Calu3 (cell line): ENCODE data around the gene AHCYL1. TPM values are rescaled to one million over a fixed set of nuclear protein-coding genes. Genes with fewer than 3 reads are reported as not detected.

ENCODE experiments used
- BruUV-seq: library from RNA; stranded (reverse); fragments of 400-500 nt; replicated peaks from 2 replicates; lab custom pipeline; 2021; lab: Mats Ljungman, UMichigan
- CTCF ChIA-PET: fragments of 300-600 bp; sonication (Branson Sonifier 250); formaldehyde crosslinking; loops from one replicate; lab custom pipeline; 2022; ENCODE audit warnings: antibody characterized with exemption; lab: Charles Lee
- DNase-seq: peaks from one replicate; pipeline ENCODE4 v3.0.0; 2022
- H3K27ac Mint-ChIP-seq: one replicate; pipeline ENCODE4 v1.8.0; 2022; ENCODE audit warnings: mixed read lengths; ENCODE audit not compliant: unreplicated experiment
- H3K27me3 Mint-ChIP-seq: one replicate; pipeline ENCODE4 v1.8.0; 2022; ENCODE audit warnings: mixed read lengths; ENCODE audit not compliant: unreplicated experiment
- H3K36me3 Mint-ChIP-seq: one replicate; pipeline ENCODE4 v1.8.0; 2022; ENCODE audit warnings: mild to moderate bottlenecking, moderate library complexity, mixed read lengths; ENCODE audit not compliant: insufficient read depth, unreplicated experiment
- H3K4me1 Mint-ChIP-seq: one replicate; pipeline ENCODE4 v1.8.0; 2022; ENCODE audit warnings: mild to moderate bottlenecking, low read depth, mixed read lengths; ENCODE audit not compliant: unreplicated experiment
- H3K4me3 Mint-ChIP-seq: one replicate; pipeline ENCODE4 v1.8.0; 2022; ENCODE audit warnings: mild to moderate bottlenecking, low read depth, moderate library complexity, mixed read lengths; ENCODE audit not compliant: unreplicated experiment
- H3K9me3 Mint-ChIP-seq: one replicate; pipeline ENCODE4 v1.8.0; 2022; ENCODE audit warnings: low read depth, mixed read lengths; ENCODE audit not compliant: unreplicated experiment
- intact Hi-C: fragments of 100-400 bp; cut with micrococcal nuclease; formaldehyde crosslinking; loops from one replicate; pipeline ENCODE4 v1.10.0; 2022; ENCODE audit not compliant: unreplicated experiment
- total RNA-seq: library from RNA; stranded (reverse); gene quantifications from 2 replicates; pipeline ENCODE4 v1.2.3, GENCODE V29; 2022
- TF ChIP-seq, protein P1 (sequence below): fragments of 200-600 bp; IDR thresholded peaks from one replicate; pipeline ENCODE4 v1.8.0; 2022; ENCODE audit warnings: antibody characterized with exemption; ENCODE audit not compliant: unreplicated experiment

The AHCYL1 gene
- total RNA-seq, 1 experiment from 2014 or later: 56.5 TPM

- Mint-ChIP-seq H3K4me3 (peak overlapping the region; percentile 67), H3K36me3 (peaks cover 16% of the 10 kb centered on the region), H3K27ac (peak overlapping the region; percentile 83), H3K9me3 (no peaks in the 10 kb centered on the region), H3K4me1 (peaks cover 37% of the 10 kb centered on the region), H3K27me3 (no peaks in the 10 kb centered on the region)
- intact Hi-C loops: no loop called here
- CTCF ChIA-PET: interaction anchor here (0.6 to 1.4 kb wide), 3 partner anchors 19 to 1615 kb away, joined by 3 to 12 read pairs (median 4); partner anchors contain the start of genes AHCYL1 and RAP1A
- TF ChIP-seq, protein P1, sequence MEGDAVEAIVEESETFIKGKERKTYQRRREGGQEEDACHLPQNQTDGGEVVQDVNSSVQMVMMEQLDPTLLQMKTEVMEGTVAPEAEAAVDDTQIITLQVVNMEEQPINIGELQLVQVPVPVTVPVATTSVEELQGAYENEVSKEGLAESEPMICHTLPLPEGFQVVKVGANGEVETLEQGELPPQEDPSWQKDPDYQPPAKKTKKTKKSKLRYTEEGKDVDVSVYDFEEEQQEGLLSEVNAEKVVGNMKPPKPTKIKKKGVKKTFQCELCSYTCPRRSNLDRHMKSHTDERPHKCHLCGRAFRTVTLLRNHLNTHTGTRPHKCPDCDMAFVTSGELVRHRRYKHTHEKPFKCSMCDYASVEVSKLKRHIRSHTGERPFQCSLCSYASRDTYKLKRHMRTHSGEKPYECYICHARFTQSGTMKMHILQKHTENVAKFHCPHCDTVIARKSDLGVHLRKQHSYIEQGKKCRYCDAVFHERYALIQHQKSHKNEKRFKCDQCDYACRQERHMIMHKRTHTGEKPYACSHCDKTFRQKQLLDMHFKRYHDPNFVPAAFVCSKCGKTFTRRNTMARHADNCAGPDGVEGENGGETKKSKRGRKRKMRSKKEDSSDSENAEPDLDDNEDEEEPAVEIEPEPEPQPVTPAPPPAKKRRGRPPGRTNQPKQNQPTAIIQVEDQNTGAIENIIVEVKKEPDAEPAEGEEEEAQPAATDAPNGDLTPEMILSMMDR: no peak
- DNase-seq: no peak
- BruUV-seq: TSS peak; percentile 35
Observed at GRCh38 chr1:110004583-110004982, 20.0 kb downstream of the AHCYL1 start.

GRCh38 chr1:110005971-110006370, 21.4 kb downstream of the AHCYL1 start:
- Mint-ChIP-seq H3K4me1 (peaks cover 40% of the 10 kb centered on the region), H3K27me3 (no peaks in the 10 kb centered on the region), H3K36me3 (peaks cover 20% of the 10 kb centered on the region), H3K27ac (no peak overlapping the region), H3K9me3 (no peaks in the 10 kb centered on the region), H3K4me3 (no peak overlapping the region)
- CTCF ChIA-PET: no interaction called here
- TF ChIP-seq, protein P1: no peak
- DNase-seq: no peak
- intact Hi-C loops: no loop called here
- BruUV-seq: no TSS peak

- peaks cover 45% of the 10 kb centered on the region for H3K4me1 Mint-ChIP-seq
- H3K9me3 Mint-ChIP-seq: no peaks in the 10 kb centered on the region
- no peak for DNase-seq
- no peak overlapping the region for H3K4me3 Mint-ChIP-seq
- intact Hi-C loops: no loop called here
- CTCF ChIA-PET: no interaction called here
- no TSS peak for BruUV-seq
- no peaks in the 10 kb centered on the region for H3K27me3 Mint-ChIP-seq
- H3K36me3 Mint-ChIP-seq: peaks cover 20% of the 10 kb centered on the region
- TF ChIP-seq, protein P1: no peak
- H3K27ac Mint-ChIP-seq: no peak overlapping the region
Observed at GRCh38 chr1:110006516-110006915, 22.0 kb downstream of the AHCYL1 start.

DNA sequence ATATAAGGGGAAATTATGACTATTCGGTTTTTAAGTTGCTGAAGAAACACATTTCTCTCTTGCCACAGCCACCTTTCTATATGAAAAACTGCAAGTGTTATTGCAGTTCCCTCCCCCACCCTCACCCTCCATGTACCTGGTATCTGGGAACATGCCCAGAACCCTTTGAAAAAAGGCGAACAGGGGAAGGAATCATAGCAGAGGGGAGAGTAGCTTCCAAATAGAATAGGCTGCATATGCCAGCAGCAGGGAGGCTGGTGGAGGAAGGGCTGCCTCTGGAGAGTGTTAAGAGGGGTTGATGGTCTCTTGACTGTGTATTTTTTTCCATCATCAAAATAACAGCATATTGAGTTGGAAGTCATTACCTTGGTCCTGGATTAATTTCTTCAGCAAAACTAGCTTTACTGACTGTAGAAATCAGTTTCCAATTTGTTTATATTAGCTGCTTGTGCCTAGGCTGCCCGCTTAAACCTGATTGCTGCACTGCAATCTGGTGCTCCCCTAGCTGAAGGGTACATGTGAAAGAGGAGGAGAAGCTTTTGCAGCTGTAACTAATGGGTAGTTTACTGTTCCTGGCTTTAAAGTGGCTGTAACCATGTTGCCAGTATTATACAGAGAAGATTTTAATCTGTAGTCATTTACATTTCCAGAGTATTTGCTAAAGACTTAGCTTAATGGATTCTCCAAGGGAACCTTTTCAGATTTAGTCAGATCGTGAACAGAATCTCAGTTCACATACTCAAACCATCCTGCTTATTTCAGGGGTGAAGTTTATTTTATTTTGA, 22.7 kb downstream of the AHCYL1 start:
- Mint-ChIP-seq H3K27ac (no peak overlapping the region), H3K27me3 (no peaks in the 10 kb centered on the region), H3K4me1 (peaks cover 46% of the 10 kb centered on the region), H3K36me3 (peaks cover 24% of the 10 kb centered on the region), H3K9me3 (no peaks in the 10 kb centered on the region), H3K4me3 (no peak overlapping the region)
- CTCF ChIA-PET: interaction anchor here (0.7 to 0.8 kb wide), 3 partner anchors 9 to 493 kb away, joined by 3 to 4 read pairs (median 3); no protein-coding TSS in a partner anchor
- TF ChIP-seq, protein P1: no peak
- intact Hi-C loops: no loop called here
- no TSS peak for BruUV-seq
- no peak for DNase-seq
